Right lobe of liver (tissue), 4 donors: ENCODE data around the gene FDPS.

Experiments used
- POLR2A ChIP-seq: fragments of 450-650 bp; IDR thresholded peaks from one replicate; pipeline ENCODE4 v1.6.1; 2017; ENCODE audit warnings: antibody characterized with exemption, mild to moderate bottlenecking
- TF ChIP-seq, protein P1 (sequence below), 4 donors: fragments of 200-600 bp in 3 of 4; fragments of 450-650 bp in 1 of 4; IDR thresholded peaks; one replicate each; pipeline versions ENCODE4 v1.5.1 to v1.8.0; 2016 to 2022; ENCODE audit warnings: antibody characterized with exemption in 4 of 4, mild to moderate bottlenecking in 2 of 4
- donor health status: DM: no; HTN: no; CAD: no.
- donor health status: DM: no; HTN: no; CAD: no.
- donor health status: DM: no; HTN: yes; CAD: no.

DNA sequence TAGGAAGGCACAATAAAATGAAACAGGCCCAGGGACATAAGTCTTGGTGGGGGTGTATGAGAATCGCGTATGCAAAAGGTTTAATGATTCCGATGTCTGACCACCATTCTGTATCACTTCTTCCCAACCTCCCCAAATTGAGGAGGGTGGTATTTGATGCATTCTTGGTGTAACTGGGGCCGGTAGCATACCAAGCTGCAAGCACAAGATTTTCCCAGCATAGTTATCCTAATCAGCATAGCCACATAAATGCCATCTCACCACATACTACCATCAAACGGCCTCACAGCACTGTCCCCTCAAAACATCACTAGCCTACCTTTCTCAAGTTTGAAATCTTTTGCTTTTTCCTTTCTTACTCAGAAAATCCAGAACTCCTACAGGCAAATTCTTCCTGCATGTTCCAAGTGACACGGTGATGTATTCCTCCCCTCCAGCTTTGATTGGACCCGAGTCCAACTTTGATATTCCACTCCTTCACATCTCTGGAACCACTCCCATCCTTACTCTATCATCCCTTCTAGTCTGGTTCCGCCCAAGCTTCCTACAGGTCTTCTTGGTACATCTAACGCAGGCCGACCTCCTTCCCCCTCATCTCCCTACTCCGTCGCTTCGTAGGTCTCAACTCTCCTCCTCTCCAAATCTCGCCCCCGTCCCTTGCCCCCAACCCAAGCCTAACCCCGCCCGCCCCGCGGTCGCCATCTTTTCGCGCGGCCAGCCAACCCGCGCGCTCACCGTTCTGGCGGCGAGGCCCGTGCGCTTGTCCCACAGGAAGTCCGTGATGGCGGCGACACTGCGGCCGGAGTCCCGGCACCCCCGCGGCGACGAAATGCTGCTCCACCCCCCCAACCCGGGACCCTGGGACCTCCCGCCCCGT is 36.0 kb upstream of the FDPS start:
- no peak for TF ChIP-seq POLR2A
- TF ChIP-seq, protein P1, sequence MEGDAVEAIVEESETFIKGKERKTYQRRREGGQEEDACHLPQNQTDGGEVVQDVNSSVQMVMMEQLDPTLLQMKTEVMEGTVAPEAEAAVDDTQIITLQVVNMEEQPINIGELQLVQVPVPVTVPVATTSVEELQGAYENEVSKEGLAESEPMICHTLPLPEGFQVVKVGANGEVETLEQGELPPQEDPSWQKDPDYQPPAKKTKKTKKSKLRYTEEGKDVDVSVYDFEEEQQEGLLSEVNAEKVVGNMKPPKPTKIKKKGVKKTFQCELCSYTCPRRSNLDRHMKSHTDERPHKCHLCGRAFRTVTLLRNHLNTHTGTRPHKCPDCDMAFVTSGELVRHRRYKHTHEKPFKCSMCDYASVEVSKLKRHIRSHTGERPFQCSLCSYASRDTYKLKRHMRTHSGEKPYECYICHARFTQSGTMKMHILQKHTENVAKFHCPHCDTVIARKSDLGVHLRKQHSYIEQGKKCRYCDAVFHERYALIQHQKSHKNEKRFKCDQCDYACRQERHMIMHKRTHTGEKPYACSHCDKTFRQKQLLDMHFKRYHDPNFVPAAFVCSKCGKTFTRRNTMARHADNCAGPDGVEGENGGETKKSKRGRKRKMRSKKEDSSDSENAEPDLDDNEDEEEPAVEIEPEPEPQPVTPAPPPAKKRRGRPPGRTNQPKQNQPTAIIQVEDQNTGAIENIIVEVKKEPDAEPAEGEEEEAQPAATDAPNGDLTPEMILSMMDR (IDR thresholded peaks at IDR 0.05): no peak
